GM10266 (cell line): ENCODE data around the gene GPX2.

Source experiments
- DNase-seq: peaks from one replicate; pipeline ENCODE4 v3.0.0; 2012; ENCODE audit errors: extremely low spot score
- TF ChIP-seq, protein P1 (sequence below): IDR thresholded peaks from 2 replicates; pipeline ENCODE4 v1.5.1; 2012; ENCODE audit warnings: mild to moderate bottlenecking, low read depth; ENCODE audit not compliant: control insufficient read depth, insufficient read depth; ENCODE audit errors: missing control alignments

Gene GPX2

DNA sequence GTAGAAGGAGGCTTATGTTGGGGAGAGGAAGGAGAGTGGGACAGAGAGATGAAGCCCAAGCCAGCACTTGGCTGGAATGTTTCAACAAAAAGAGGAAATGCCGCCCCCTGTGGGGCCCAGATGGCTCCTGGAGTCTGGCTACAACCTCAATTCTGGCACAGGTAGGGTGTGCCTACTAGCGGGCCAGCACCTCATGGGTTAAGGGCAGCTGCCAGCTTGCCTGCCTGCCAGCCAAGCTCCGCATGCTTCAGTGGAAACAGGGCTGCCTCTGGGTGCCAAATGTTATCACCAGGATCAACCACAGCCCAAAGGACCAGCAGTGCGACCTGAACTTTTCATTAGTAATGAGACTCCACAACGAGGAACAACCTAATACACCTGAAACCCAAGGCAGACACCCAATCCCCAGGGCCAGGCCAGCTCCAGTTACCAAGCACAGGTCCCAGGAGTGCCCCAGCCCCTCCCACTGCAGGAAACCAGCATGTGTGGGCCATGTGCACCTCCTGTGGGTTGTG lies 18.3 kb upstream of the GPX2 start:
- no peak for DNase-seq
- TF ChIP-seq, protein P1, sequence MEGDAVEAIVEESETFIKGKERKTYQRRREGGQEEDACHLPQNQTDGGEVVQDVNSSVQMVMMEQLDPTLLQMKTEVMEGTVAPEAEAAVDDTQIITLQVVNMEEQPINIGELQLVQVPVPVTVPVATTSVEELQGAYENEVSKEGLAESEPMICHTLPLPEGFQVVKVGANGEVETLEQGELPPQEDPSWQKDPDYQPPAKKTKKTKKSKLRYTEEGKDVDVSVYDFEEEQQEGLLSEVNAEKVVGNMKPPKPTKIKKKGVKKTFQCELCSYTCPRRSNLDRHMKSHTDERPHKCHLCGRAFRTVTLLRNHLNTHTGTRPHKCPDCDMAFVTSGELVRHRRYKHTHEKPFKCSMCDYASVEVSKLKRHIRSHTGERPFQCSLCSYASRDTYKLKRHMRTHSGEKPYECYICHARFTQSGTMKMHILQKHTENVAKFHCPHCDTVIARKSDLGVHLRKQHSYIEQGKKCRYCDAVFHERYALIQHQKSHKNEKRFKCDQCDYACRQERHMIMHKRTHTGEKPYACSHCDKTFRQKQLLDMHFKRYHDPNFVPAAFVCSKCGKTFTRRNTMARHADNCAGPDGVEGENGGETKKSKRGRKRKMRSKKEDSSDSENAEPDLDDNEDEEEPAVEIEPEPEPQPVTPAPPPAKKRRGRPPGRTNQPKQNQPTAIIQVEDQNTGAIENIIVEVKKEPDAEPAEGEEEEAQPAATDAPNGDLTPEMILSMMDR, result peak; percentile 10

DNA sequence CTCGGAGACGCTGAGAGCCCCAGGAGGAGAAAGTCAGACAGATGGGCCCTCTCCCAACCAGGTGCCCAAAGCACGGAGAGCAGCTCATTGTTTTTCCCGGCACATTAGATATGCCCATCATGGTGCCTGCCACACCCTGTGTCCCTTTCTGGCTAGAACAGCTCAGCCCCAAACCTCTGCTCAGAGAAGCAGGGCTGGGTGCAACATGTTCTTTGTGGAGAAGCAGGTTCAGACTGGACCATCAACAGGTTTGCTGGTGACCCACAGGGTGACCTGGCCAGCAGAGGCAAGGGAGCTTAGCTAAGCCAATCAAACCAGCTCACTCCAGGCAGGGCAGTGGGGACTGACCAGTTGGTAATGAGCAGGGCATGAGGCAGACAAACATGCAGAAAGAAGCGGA lies 16.2 kb upstream of the GPX2 start:
- DNase-seq, result no peak
- TF ChIP-seq, protein P1, result no peak

DNA sequence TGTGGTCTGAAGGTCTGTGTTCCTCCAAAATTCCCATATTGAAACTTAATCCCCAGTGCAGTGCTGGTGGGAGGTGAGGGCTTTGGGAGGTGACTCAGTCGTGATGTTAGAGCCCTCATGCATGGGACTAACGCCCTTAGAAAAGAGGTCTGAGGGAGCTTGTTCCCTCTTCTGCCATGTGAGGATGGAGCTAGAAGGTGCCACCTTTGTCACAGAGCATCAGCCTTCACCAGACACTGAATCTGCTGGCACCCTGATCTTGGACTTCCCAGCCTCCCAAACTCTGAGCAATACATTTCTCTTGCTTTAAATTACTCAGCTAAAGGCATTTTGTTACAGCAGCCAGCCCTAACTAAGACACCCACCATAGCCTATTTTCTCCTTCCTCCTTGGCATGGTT lies 15.7 kb upstream of the GPX2 start:
- TF ChIP-seq, protein P1, result no peak
- no peak for DNase-seq

DNA sequence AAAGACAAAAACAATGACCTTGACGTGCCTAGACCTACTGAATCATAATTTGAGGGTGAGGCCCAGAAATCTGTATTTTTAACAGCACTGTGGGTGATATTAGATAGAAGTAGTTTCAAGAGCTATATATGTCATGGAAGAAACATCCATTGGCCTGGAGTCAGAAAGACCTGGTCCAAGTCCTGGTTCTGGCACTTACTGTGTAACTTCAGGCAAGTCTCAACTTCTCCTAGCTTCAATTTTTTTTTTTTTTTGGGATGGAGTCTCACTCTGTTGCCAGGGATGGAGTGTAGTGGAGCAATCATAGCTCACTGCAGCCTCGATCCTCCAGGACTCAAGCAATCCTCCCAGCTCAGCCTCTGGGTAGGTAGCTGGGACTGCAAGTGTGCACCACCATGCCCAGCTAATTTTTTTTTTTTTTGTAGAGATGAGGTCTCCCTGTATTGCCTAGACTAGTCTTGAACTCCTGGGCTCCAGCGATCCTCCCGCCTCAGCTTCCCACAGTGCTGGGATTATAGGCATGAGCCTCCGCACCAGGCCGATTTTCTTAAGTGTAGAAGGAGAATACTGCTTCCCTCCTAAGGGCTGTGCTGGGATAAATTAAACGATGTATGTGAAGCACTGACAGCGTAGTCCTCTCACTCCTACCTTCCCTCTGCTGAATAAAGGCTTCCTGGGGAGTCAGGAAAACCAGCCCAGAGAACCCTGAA lies 14.3 kb upstream of the GPX2 start:
- DNase-seq, result no peak
- TF ChIP-seq, protein P1, result no peak

DNA sequence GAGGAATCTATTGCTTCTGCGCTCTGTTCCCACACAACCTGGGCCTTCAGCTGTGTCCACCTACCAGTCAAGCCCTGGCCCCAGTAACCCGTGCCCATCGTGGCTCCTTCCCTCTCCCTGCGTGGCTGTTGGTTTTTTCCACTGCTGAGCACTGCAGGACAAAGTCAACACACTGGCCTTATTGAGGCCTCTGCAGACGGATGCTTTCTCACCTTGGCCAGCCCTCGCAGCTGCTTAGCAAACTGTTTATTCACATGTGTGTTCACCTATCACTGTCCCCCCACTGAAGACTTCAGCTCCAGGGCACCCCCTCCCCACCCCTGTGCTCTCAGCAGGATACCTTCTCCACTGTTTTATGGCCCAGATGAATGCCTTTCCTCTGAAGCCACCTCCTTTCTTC lies 12.8 kb upstream of the GPX2 start:
- TF ChIP-seq, protein P1, result no peak
- no peak for DNase-seq

DNA sequence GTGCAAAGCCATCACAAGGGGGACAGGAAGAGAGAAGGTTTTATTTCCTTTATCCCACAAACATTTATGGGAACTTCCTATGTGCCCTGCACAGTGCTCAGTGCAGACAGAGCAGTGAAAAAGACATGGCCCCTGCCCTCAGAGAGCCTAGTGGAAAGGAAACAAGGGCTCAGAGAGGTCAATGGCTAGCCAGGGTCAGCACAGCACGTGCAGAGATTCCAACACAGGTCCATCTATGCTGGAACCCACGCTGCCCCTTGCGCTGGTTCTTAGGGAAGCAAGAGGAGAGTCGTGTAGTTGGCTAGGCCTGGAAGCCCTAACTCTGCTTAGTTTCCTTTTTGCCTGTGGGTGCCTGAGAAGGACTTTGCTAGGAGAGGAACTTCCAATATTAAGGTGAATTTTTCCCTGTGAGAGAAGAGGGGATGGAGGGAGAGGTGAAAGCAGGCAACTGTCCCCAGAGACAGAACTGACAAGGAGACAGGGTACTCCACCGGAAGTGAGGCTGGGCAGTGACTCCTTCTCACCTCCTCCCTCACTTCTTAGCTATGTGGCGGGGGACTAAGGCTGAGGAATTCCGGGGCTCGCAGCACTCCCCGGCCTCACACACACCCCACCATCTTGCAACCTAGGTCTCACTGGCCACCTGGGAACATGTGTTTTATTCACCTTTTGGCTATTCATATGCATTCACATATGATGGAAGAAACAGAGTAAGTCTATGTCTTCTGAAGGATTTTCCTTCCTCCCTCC lies 12.1 kb upstream of the GPX2 start:
- TF ChIP-seq, protein P1, result no peak
- no peak for DNase-seq

- TF ChIP-seq, protein P1, result no peak
- DNase-seq, result no peak
These were observed 11.1 kb upstream of the GPX2 start for GRCh38 chr14:64953661-64954060.
